WTC11 (cell line): ENCODE results near the gene PPID. TPM values are rescaled to one million over a fixed set of nuclear protein-coding genes. Genes with fewer than 3 reads are reported as not detected.
A peak's percentile ranks its signal among the peaks of the same experiment; 100 is the strongest.

Experiments used
- ATAC-seq: fragments of 200-7000 bp; cut with Tn5 transposase; 2 replicates; pipeline ENCODE4 v1.10.0; 2021; ENCODE audit warnings: mild to moderate bottlenecking, moderate library complexity
- CTCF ChIA-PET: fragments of 300-600 bp; sonication (Branson Sonifier 250); formaldehyde crosslinking; loops from one replicate; lab custom pipeline; 2021; ENCODE audit warnings: antibody characterized with exemption; lab: Charles Lee
- POLR2A ChIA-PET: fragments of 350-600 bp; sonication (Branson Sonifier 250); formaldehyde crosslinking; loops from one replicate; lab custom pipeline; 2021; ENCODE audit warnings: antibody characterized with exemption; lab: Charles Lee
- DNase-seq: peaks from one replicate; pipeline ENCODE4 v3.0.0; 2021; ENCODE audit warnings: low spot score
- H3K27ac Mint-ChIP-seq: 2 replicates; pipeline ENCODE4 v1.8.0; 2021; ENCODE audit warnings: mixed read lengths
- H3K27me3 Mint-ChIP-seq: 2 replicates; pipeline ENCODE4 v1.8.0; 2021; ENCODE audit warnings: low read depth, mild to moderate bottlenecking, moderate library complexity, mixed read lengths
- H3K36me3 Mint-ChIP-seq: 2 replicates; pipeline ENCODE4 v1.8.0; 2021; ENCODE audit warnings: mixed read lengths
- H3K4me1 Mint-ChIP-seq: 2 replicates; pipeline ENCODE4 v1.8.0; 2022; ENCODE audit warnings: mixed read lengths
- H3K4me3 Mint-ChIP-seq: 2 replicates; pipeline ENCODE4 v1.8.0; 2021; ENCODE audit warnings: mild to moderate bottlenecking, moderate library complexity, mixed read lengths
- H3K9me3 Mint-ChIP-seq: 2 replicates; pipeline ENCODE4 v1.8.0; 2021; ENCODE audit warnings: mixed read lengths
- ARID4B ChIP-seq: sonication (generic); formaldehyde crosslinking; IDR thresholded peaks from 2 replicates; pipeline ENCODE4 v1.8.0; 2023; ENCODE audit warnings: missing genetic modification reagents, mild to moderate bottlenecking, borderline replicate concordance
- CTCF ChIP-seq: fragments of 200-600 bp; IDR thresholded peaks from 2 replicates; pipeline ENCODE4 v1.8.0; 2022; ENCODE audit warnings: antibody characterized with exemption
- ERG ChIP-seq: fragments of 250-450 bp; sonication (Bioruptor Pico); IDR thresholded peaks from 2 replicates; pipeline ENCODE4 v1.8.0; 2021; ENCODE audit warnings: mild to moderate bottlenecking
- FOXJ3 ChIP-seq: sonication (generic); formaldehyde crosslinking; IDR thresholded peaks from 2 replicates; pipeline ENCODE4 v1.9.0; 2021; ENCODE audit warnings: missing genetic modification reagents, mild to moderate bottlenecking, borderline replicate concordance
- FOXP1 ChIP-seq: sonication (generic); formaldehyde crosslinking; IDR thresholded peaks from 2 replicates; pipeline ENCODE4 v1.8.0; 2022; ENCODE audit warnings: missing genetic modification reagents, mild to moderate bottlenecking, moderate library complexity, borderline replicate concordance
- MYBL2 ChIP-seq: sonication (generic); formaldehyde crosslinking; IDR thresholded peaks from 2 replicates; pipeline ENCODE4 v1.8.1; 2023; ENCODE audit warnings: mild to moderate bottlenecking, moderate library complexity, missing genetic modification reagents
- NR1H2 ChIP-seq: sonication (generic); formaldehyde crosslinking; IDR thresholded peaks from 2 replicates; pipeline ENCODE4 v1.9.0; 2021; ENCODE audit warnings: mild to moderate bottlenecking, moderate library complexity, missing genetic modification reagents
- RELA ChIP-seq: sonication (generic); formaldehyde crosslinking; IDR thresholded peaks from 2 replicates; pipeline ENCODE4 v1.8.1; 2022; ENCODE audit warnings: missing genetic modification reagents, mild to moderate bottlenecking, borderline replicate concordance
- RORB ChIP-seq: fragments of 250-450 bp; sonication (Bioruptor Pico); IDR thresholded peaks from 2 replicates; pipeline ENCODE4 v1.9.0; 2021; ENCODE audit warnings: mild to moderate bottlenecking
- SMAD4 ChIP-seq: sonication (generic); formaldehyde crosslinking; IDR thresholded peaks from 2 replicates; pipeline ENCODE4 v1.8.0; 2022; ENCODE audit warnings: mild to moderate bottlenecking, missing genetic modification reagents
- ZNF138 ChIP-seq: sonication (generic); formaldehyde crosslinking; conservative IDR thresholded peaks from 2 replicates; pipeline ENCODE4 v1.8.1; 2022; ENCODE audit warnings: mild to moderate bottlenecking, moderate library complexity, missing genetic modification reagents
- ZNF232 ChIP-seq: sonication (generic); formaldehyde crosslinking; IDR thresholded peaks from 2 replicates; pipeline ENCODE4 v1.8.0; 2022; ENCODE audit warnings: mild to moderate bottlenecking, missing genetic modification reagents
- ZNF396 ChIP-seq: fragments of 250-450 bp; sonication (Bioruptor Pico); IDR thresholded peaks from 2 replicates; pipeline ENCODE4 v1.8.0; 2021; ENCODE audit warnings: mild to moderate bottlenecking, moderate library complexity, borderline replicate concordance
- ZNF671 ChIP-seq: fragments of 250-450 bp; sonication (Bioruptor Pico); IDR thresholded peaks from 2 replicates; pipeline ENCODE4 v1.8.0; 2021; ENCODE audit warnings: mild to moderate bottlenecking
- total RNA-seq: library from RNA; stranded (reverse); gene quantifications from 3 replicates; pipeline ENCODE4 v1.2.3, GENCODE V29; 2021
- TF ChIP-seq, protein P1 (sequence below): sonication (generic); formaldehyde crosslinking; IDR thresholded peaks from 2 replicates; pipeline ENCODE4 v1.8.1; 2023; ENCODE audit warnings: mild to moderate bottlenecking, moderate library complexity, missing genetic modification reagents
- TF ChIP-seq, protein P2 (sequence below): sonication (generic); formaldehyde crosslinking; IDR thresholded peaks from 2 replicates; pipeline ENCODE4 v1.8.1; 2022; ENCODE audit warnings: mild to moderate bottlenecking, missing genetic modification reagents, moderate library complexity, borderline replicate concordance
- TF ChIP-seq, protein P3 (sequence below): fragments of 250-450 bp; sonication (Bioruptor Pico); IDR thresholded peaks from 2 replicates; pipeline ENCODE4 v1.9.0; 2021; ENCODE audit warnings: moderate library complexity, mild to moderate bottlenecking, inconsistent platforms, borderline replicate concordance

Gene PPID
- total RNA-seq, 1 experiment from 2014 or later, result 40.5 TPM

- no peak for TF ChIP-seq ERG (CRISPR knock-in tag)
- TF ChIP-seq, protein P1, sequence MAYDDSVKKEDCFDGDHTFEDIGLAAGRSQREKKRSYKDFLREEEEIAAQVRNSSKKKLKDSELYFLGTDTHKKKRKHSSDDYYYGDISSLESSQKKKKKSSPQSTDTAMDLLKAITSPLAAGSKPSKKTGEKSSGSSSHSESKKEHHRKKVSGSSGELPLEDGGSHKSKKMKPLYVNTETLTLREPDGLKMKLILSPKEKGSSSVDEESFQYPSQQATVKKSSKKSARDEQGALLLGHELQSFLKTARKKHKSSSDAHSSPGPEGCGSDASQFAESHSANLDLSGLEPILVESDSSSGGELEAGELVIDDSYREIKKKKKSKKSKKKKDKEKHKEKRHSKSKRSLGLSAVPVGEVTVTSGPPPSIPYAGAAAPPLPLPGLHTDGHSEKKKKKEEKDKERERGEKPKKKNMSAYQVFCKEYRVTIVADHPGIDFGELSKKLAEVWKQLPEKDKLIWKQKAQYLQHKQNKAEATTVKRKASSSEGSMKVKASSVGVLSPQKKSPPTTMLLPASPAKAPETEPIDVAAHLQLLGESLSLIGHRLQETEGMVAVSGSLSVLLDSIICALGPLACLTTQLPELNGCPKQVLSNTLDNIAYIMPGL (CRISPR knock-in tag), result no peak
- no peak for TF ChIP-seq ZNF232 (CRISPR knock-in tag)
- TF ChIP-seq, protein P2, sequence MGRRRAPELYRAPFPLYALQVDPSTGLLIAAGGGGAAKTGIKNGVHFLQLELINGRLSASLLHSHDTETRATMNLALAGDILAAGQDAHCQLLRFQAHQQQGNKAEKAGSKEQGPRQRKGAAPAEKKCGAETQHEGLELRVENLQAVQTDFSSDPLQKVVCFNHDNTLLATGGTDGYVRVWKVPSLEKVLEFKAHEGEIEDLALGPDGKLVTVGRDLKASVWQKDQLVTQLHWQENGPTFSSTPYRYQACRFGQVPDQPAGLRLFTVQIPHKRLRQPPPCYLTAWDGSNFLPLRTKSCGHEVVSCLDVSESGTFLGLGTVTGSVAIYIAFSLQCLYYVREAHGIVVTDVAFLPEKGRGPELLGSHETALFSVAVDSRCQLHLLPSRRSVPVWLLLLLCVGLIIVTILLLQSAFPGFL (CRISPR knock-in tag), result no peak
- no peak for TF ChIP-seq RORB (CRISPR knock-in tag)
- no peak for TF ChIP-seq SMAD4 (CRISPR knock-in tag)
Measured at GRCh38 chr4:158771776-158772175, 48.6 kb upstream of the PPID start (continued).

DNA sequence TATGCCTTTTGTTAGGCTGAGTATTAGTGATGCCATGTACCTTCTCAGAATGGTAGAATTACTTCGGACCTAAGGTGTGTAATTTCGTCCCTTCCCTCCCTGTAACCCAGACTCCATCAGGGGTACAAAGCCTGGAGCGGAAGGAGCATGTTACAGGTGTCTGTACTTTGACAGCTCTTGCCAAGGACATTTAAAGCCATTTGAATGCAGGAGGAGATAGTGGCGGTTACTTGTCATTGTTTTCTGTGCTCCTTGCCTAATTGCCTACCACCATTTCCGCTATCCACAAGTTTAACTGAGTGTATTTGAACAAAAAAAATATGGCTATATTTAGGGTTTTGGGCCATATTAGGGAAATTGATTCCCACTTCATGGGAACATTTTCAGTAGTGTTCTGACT lies 47.5 kb upstream of the PPID start:
- no peak for DNase-seq
- no peak overlapping the region for H3K27ac Mint-ChIP-seq
- H3K9me3 Mint-ChIP-seq, result no peaks in the 10 kb centered on the region
- POLR2A ChIA-PET, result no interaction called here
- ATAC-seq, result no peak
- TF ChIP-seq RELA (CRISPR knock-in tag) (no peak), ZNF671 (CRISPR knock-in tag) (no peak), ZNF138 (CRISPR knock-in tag) (no peak), MYBL2 (CRISPR knock-in tag) (no peak), NR1H2 (CRISPR knock-in tag) (no peak), FOXP1 (CRISPR knock-in tag) (no peak), FOXJ3 (CRISPR knock-in tag) (no peak), CTCF (no peak), SMAD4 (CRISPR knock-in tag) (no peak), ARID4B (CRISPR knock-in tag) (no peak), ZNF396 (CRISPR knock-in tag) (no peak)
- TF ChIP-seq, protein P3, sequence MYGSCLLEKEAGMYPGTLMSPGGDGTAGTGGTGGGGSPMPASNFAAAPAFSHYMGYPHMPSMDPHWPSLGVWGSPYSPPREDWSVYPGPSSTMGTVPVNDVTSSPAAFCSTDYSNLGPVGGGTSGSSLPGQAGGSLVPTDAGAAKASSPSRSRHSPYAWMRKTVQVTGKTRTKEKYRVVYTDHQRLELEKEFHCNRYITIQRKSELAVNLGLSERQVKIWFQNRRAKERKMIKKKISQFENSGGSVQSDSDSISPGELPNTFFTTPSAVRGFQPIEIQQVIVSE (CRISPR knock-in tag), result no peak
- TF ChIP-seq, all 79 proteins: peak for 0
- CTCF ChIA-PET, result no interaction called here
- peaks cover 22% of the 10 kb centered on the region for H3K27me3 Mint-ChIP-seq
- H3K4me3 Mint-ChIP-seq, result peak overlapping the region; percentile 98
- H3K36me3 Mint-ChIP-seq, result no peaks in the 10 kb centered on the region
- H3K4me1 Mint-ChIP-seq, result peaks cover 35% of the 10 kb centered on the region
